GM23338 (cell line): ENCODE data around the gene TBX2. TPM values are rescaled to one million over a fixed set of nuclear protein-coding genes. Genes with fewer than 3 reads are reported as not detected.

Experiments
- ATAC-seq: fragments of 200-7000 bp; cut with Tn5 transposase; 3 replicates; pipeline ENCODE4 v1.9.1; 2020
- DNase-seq: peaks from one replicate; pipeline ENCODE4 v3.0.0-alpha.2; 2015; ENCODE audit warnings: low spot score
- H2AFZ ChIP-seq: fragments of 200-600 bp; sonication (generic); 2 replicates; pipeline ENCODE4 v1.8.0; 2016; ENCODE audit warnings: antibody characterized with exemption, mild to moderate bottlenecking, moderate library complexity
- H3F3A ChIP-seq: fragments of 200-600 bp; sonication (generic); replicated peaks from 2 replicates; pipeline ENCODE4 v1.8.0; 2017; ENCODE audit warnings: antibody characterized with exemption, mixed run types, low read depth
- H3K27ac ChIP-seq: fragments of 200-600 bp; sonication (generic); 2 replicates; pipeline ENCODE4 v1.6.1; 2016; ENCODE audit warnings: low read depth
- H3K27me3 ChIP-seq: fragments of 200-600 bp; sonication (generic); 2 replicates; pipeline ENCODE4 v1.8.0; 2016; ENCODE audit warnings: mild to moderate bottlenecking, mixed run types, moderate library complexity; ENCODE audit not compliant: insufficient read depth
- H3K36me3 ChIP-seq: fragments of 200-600 bp; sonication (generic); 2 replicates; pipeline ENCODE4 v1.8.0; 2016; ENCODE audit warnings: mild to moderate bottlenecking; ENCODE audit not compliant: insufficient read depth
- H3K4me1 ChIP-seq: fragments of 200-600 bp; sonication (generic); 2 replicates; pipeline ENCODE4 v1.8.0; 2016; ENCODE audit warnings: mild to moderate bottlenecking, moderate library complexity; ENCODE audit not compliant: insufficient read depth
- H3K4me2 ChIP-seq: fragments of 200-600 bp; sonication (generic); 2 replicates; pipeline ENCODE4 v1.7.1; 2017; ENCODE audit warnings: mixed run types
- H3K4me3 ChIP-seq: fragments of 200-600 bp; sonication (generic); 2 replicates; pipeline ENCODE4 v1.6.1; 2016; ENCODE audit warnings: mixed run types
- H3K79me2 ChIP-seq: fragments of 200-600 bp; sonication (generic); replicated peaks from 2 replicates; pipeline ENCODE4 v1.8.0; 2017; ENCODE audit warnings: mild to moderate bottlenecking; ENCODE audit not compliant: insufficient read depth
- H3K9me2 ChIP-seq: fragments of 200-600 bp; sonication (generic); 2 replicates; pipeline ENCODE4 v1.8.0; 2017; ENCODE audit not compliant: insufficient read depth
- H4K20me1 ChIP-seq: fragments of 200-600 bp; sonication (generic); replicated peaks from 2 replicates; pipeline ENCODE4 v1.8.0; 2017; ENCODE audit warnings: mild to moderate bottlenecking; ENCODE audit not compliant: insufficient read depth
- H3K27ac Mint-ChIP-seq: 2 replicates; pipeline ENCODE4 v1.8.0; 2020; ENCODE audit warnings: inconsistent platforms, mild to moderate bottlenecking, moderate library complexity, mixed read lengths
- H3K27me3 Mint-ChIP-seq: 3 replicates; pipeline ENCODE4 v1.8.0; 2022; ENCODE audit warnings: low read depth, mild to moderate bottlenecking, moderate library complexity, mixed read lengths, inconsistent platforms; ENCODE audit not compliant: insufficient read depth, poor library complexity
- H3K36me3 Mint-ChIP-seq: 3 replicates; pipeline ENCODE4 v1.8.0; 2021; ENCODE audit warnings: low read depth, mild to moderate bottlenecking, inconsistent platforms, moderate library complexity, mixed read lengths
- H3K4me1 Mint-ChIP-seq: 3 replicates; pipeline ENCODE4 v1.8.0; 2020; ENCODE audit warnings: mild to moderate bottlenecking, inconsistent platforms, mixed read lengths
- H3K4me3 Mint-ChIP-seq: 3 replicates; pipeline ENCODE4 v1.8.0; 2021; ENCODE audit warnings: moderate library complexity, mild to moderate bottlenecking, inconsistent platforms, mixed read lengths
- H3K9me3 Mint-ChIP-seq: 3 replicates; pipeline ENCODE4 v1.8.0; 2020; ENCODE audit warnings: moderate library complexity, mild to moderate bottlenecking, inconsistent platforms, mixed read lengths
- CREB1 ChIP-seq: fragments of 250-450 bp; sonication (Bioruptor Pico); IDR thresholded peaks from 2 replicates; pipeline ENCODE4 v1.5.0; 2020; ENCODE audit warnings: low read depth, mild to moderate bottlenecking, moderate library complexity
- EZH2 ChIP-seq: fragments of 200-600 bp; sonication (generic); IDR thresholded peaks from one replicate; pipeline ENCODE4 v1.8.0; 2017; ENCODE audit warnings: antibody characterized with exemption, mild to moderate bottlenecking, low read depth; ENCODE audit not compliant: unreplicated experiment
- EZH2phosphoT487 ChIP-seq: fragments of 200-600 bp; sonication (generic); IDR thresholded peaks from one replicate; pipeline ENCODE4 v1.8.1; 2018; ENCODE audit warnings: antibody characterized with exemption; ENCODE audit not compliant: unreplicated experiment
- JUNB ChIP-seq: IDR thresholded peaks from one replicate; pipeline ENCODE4 v1.6.1; 2016; ENCODE audit warnings: antibody characterized with exemption; ENCODE audit not compliant: unreplicated experiment
- NANOG ChIP-seq: IDR thresholded peaks from 2 replicates; pipeline ENCODE4 v1.6.1; 2016; ENCODE audit warnings: antibody characterized with exemption, borderline replicate concordance
- POLR2AphosphoS5 ChIP-seq: IDR thresholded peaks from 2 replicates; pipeline ENCODE4 v1.6.1; 2016; ENCODE audit warnings: antibody characterized with exemption, low read depth
- STAT1 ChIP-seq: IDR thresholded peaks from one replicate; pipeline ENCODE4 v1.6.1; 2016; ENCODE audit warnings: antibody characterized with exemption; ENCODE audit not compliant: unreplicated experiment
- ZNF331 ChIP-seq: fragments of 250-450 bp; sonication (Bioruptor Pico); IDR thresholded peaks from 2 replicates; pipeline ENCODE4 v1.5.0; 2020; ENCODE audit warnings: low read depth, mild to moderate bottlenecking, moderate library complexity
- polyA plus RNA-seq: library from polyadenylated mRNA; unstranded; fragments of >200 nt; fragmentation: Nextera tagmentation; extraction: Ambion mirVana; gene quantifications from 2 replicates; pipeline ENCODE4 v1.2.1, GENCODE V29; 2016
- total RNA-seq: library from RNA; depleted of rRNA; stranded (reverse); fragments of >200 nt; shearing (Covaris generic); gene quantifications from 2 replicates; pipeline ENCODE4 v1.2.3, GENCODE V29; 2014
- TF ChIP-seq, protein P1 (sequence below): fragments of 250-450 bp; sonication (Bioruptor Pico); IDR thresholded peaks from 2 replicates; pipeline ENCODE4 v1.5.0; 2020; ENCODE audit warnings: mild to moderate bottlenecking, moderate library complexity
- TF ChIP-seq, protein P2 (sequence below): IDR thresholded peaks from one replicate; pipeline ENCODE4 v1.6.1; 2018; ENCODE audit warnings: antibody characterized with exemption; ENCODE audit not compliant: unreplicated experiment

The TBX2 gene
- total and polyA plus RNA-seq, 2 experiments from 2014 or later, result not detected

GRCh38 chr17:61412860-61413660 is 13.4 kb downstream of the TBX2 start:
- H3K79me2 ChIP-seq, result no peaks in the 10 kb centered on the region
- Mint-ChIP-seq H3K27me3 (peaks cover 83% of the 10 kb centered on the region), H3K9me3 (no peaks in the 10 kb centered on the region), H3K4me3 (peak overlapping the region; percentile 72), H3K4me1 (peaks cover 21% of the 10 kb centered on the region), H3K36me3 (no peaks in the 10 kb centered on the region; the same call in 2 of the 3 replicates), H3K27ac (no peak overlapping the region)
- H3K9me2 ChIP-seq, result no peaks in the 10 kb centered on the region
- no peak overlapping the region for H3K27ac ChIP-seq
- H3K4me2 ChIP-seq, result peak overlapping the region; percentile 93
- peaks cover 12% of the 10 kb centered on the region; the same call in 1 of the 2 replicates for H4K20me1 ChIP-seq
- ATAC-seq (peak; percentile 11), DNase-seq (peak; percentile 64)
- H2AFZ ChIP-seq, result peak overlapping the region; percentile 96
- no peaks in the 10 kb centered on the region for H3F3A ChIP-seq
- H3K4me1 ChIP-seq, result peaks cover 20% of the 10 kb centered on the region; the same call in 1 of the 2 replicates
- peaks cover 94% of the 10 kb centered on the region for H3K27me3 ChIP-seq
- TF ChIP-seq EZH2phosphoT487 (no peak), EZH2 (peak; percentile 36), JUNB (no peak)
- peak overlapping the region; percentile 77 for H3K4me3 ChIP-seq
- no peaks in the 10 kb centered on the region for H3K36me3 ChIP-seq

DNA sequence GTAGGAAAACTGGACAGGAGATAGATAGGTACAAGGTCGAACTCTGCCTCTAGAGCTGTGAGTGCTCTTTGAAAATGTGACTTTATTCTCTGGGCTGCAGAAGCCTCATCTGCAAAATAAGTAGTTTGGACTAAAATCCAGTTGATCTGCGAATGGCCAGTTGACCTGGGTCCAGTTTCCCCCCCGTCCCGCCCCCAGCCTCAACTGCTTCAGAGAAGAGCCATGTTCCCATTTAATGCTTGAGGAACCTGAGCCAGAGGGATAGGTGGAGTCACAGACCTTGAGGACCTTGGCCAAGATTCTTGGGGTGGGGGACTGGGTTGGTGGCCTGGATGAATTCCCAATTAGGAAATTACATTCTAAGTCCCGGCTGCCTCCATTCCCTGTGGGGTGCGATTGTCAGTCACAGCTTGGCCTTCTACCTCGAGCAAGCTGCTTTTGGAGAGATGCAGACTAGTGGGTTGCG is 14.1 kb downstream of the TBX2 start:
- H3K27me3 ChIP-seq, result peaks cover 89% of the 10 kb centered on the region
- H3K27me3 Mint-ChIP-seq, result peaks cover 76% of the 10 kb centered on the region
- peaks cover 20% of the 10 kb centered on the region; the same call in 1 of the 2 replicates for H3K4me1 ChIP-seq
- no peak overlapping the region for H3K27ac ChIP-seq
- H3K79me2 ChIP-seq, result no peaks in the 10 kb centered on the region
- H2AFZ ChIP-seq, result no peak overlapping the region
- peak overlapping the region; percentile 77 for H3K4me3 ChIP-seq
- no peaks in the 10 kb centered on the region for H3K9me2 ChIP-seq
- DNase-seq, result no peak
- H4K20me1 ChIP-seq, result peaks cover 9% of the 10 kb centered on the region; the same call in 1 of the 2 replicates
- no peaks in the 10 kb centered on the region for H3F3A ChIP-seq
- peaks cover 19% of the 10 kb centered on the region for H3K4me1 Mint-ChIP-seq
- no peaks in the 10 kb centered on the region for H3K9me3 Mint-ChIP-seq
- ATAC-seq, result no peak
- no peaks in the 10 kb centered on the region; the same call in 2 of the 3 replicates for H3K36me3 Mint-ChIP-seq
- H3K4me3 Mint-ChIP-seq, result peak overlapping the region; percentile 72
- no peaks in the 10 kb centered on the region for H3K36me3 ChIP-seq
- no peak overlapping the region for H3K27ac Mint-ChIP-seq
- peak overlapping the region; percentile 93; the same call in 1 of the 2 replicates for H3K4me2 ChIP-seq
- no peak for TF ChIP-seq ZNF331
- TF ChIP-seq, protein P1, sequence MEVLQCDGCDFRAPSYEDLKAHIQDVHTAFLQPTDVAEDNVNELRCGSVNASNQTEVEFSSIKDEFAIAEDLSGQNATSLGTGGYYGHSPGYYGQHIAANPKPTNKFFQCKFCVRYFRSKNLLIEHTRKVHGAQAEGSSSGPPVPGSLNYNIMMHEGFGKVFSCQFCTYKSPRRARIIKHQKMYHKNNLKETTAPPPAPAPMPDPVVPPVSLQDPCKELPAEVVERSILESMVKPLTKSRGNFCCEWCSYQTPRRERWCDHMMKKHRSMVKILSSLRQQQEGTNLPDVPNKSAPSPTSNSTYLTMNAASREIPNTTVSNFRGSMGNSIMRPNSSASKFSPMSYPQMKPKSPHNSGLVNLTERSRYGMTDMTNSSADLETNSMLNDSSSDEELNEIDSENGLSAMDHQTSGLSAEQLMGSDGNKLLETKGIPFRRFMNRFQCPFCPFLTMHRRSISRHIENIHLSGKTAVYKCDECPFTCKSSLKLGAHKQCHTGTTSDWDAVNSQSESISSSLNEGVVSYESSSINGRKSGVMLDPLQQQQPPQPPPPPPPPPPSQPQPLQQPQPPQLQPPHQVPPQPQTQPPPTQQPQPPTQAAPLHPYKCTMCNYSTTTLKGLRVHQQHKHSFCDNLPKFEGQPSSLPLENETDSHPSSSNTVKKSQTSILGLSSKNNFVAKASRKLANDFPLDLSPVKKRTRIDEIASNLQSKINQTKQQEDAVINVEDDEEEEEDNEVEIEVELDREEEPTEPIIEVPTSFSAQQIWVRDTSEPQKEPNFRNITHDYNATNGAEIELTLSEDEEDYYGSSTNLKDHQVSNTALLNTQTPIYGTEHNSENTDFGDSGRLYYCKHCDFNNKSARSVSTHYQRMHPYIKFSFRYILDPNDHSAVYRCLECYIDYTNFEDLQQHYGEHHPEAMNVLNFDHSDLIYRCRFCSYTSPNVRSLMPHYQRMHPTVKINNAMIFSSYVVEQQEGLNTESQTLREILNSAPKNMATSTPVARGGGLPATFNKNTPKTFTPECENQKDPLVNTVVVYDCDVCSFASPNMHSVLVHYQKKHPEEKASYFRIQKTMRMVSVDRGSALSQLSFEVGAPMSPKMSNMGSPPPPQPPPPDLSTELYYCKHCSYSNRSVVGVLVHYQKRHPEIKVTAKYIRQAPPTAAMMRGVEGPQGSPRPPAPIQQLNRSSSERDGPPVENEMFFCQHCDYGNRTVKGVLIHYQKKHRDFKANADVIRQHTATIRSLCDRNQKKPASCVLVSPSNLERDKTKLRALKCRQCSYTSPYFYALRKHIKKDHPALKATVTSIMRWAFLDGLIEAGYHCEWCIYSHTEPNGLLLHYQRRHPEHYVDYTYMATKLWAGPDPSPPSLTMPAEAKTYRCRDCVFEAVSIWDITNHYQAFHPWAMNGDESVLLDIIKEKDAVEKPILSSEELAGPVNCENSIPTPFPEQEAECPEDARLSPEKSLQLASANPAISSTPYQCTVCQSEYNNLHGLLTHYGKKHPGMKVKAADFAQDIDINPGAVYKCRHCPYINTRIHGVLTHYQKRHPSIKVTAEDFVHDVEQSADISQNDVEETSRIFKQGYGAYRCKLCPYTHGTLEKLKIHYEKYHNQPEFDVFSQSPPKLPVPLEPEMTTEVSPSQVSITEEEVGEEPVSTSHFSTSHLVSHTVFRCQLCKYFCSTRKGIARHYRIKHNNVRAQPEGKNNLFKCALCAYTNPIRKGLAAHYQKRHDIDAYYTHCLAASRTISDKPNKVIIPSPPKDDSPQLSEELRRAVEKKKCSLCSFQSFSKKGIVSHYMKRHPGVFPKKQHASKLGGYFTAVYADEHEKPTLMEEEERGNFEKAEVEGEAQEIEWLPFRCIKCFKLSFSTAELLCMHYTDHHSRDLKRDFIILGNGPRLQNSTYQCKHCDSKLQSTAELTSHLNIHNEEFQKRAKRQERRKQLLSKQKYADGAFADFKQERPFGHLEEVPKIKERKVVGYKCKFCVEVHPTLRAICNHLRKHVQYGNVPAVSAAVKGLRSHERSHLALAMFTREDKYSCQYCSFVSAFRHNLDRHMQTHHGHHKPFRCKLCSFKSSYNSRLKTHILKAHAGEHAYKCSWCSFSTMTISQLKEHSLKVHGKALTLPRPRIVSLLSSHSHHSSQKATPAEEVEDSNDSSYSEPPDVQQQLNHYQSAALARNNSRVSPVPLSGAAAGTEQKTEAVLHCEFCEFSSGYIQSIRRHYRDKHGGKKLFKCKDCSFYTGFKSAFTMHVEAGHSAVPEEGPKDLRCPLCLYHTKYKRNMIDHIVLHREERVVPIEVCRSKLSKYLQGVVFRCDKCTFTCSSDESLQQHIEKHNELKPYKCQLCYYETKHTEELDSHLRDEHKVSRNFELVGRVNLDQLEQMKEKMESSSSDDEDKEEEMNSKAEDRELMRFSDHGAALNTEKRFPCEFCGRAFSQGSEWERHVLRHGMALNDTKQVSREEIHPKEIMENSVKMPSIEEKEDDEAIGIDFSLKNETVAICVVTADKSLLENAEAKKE (CRISPR knock-in tag), result no peak
- TF ChIP-seq STAT1, result no peak
- no peak for TF ChIP-seq EZH2phosphoT487
- TF ChIP-seq, protein P2, sequence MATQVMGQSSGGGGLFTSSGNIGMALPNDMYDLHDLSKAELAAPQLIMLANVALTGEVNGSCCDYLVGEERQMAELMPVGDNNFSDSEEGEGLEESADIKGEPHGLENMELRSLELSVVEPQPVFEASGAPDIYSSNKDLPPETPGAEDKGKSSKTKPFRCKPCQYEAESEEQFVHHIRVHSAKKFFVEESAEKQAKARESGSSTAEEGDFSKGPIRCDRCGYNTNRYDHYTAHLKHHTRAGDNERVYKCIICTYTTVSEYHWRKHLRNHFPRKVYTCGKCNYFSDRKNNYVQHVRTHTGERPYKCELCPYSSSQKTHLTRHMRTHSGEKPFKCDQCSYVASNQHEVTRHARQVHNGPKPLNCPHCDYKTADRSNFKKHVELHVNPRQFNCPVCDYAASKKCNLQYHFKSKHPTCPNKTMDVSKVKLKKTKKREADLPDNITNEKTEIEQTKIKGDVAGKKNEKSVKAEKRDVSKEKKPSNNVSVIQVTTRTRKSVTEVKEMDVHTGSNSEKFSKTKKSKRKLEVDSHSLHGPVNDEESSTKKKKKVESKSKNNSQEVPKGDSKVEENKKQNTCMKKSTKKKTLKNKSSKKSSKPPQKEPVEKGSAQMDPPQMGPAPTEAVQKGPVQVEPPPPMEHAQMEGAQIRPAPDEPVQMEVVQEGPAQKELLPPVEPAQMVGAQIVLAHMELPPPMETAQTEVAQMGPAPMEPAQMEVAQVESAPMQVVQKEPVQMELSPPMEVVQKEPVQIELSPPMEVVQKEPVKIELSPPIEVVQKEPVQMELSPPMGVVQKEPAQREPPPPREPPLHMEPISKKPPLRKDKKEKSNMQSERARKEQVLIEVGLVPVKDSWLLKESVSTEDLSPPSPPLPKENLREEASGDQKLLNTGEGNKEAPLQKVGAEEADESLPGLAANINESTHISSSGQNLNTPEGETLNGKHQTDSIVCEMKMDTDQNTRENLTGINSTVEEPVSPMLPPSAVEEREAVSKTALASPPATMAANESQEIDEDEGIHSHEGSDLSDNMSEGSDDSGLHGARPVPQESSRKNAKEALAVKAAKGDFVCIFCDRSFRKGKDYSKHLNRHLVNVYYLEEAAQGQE, result no peak
- no peak for TF ChIP-seq NANOG
- no peak for TF ChIP-seq JUNB
- TF ChIP-seq EZH2, result no peak
- TF ChIP-seq POLR2AphosphoS5, result no peak
- TF ChIP-seq CREB1, result no peak
